ENCODE results near the gene CSTF2. TPM values are rescaled to one million over a fixed set of nuclear protein-coding genes. Genes with fewer than 3 reads are reported as not detected.

Gene CSTF2
- total RNA-seq, 1 donor from 2014 or later, result 7.3 TPM

DNA sequence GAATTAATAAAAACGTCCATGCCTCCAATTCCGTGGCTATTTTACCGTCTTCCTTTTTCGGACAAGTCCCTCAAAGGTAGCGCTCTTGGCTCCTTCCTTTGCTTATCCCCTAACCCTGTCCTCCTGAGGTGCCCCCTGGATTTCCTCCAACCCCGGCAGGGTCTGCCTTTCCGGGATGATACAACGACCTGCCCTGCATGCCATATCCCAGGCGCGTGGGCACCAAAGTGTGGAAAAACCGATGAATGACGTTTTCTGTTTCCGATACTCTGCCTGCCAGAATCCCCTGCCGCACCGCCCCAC is 706 bp upstream of the CSTF2 start:
- H3K36me3 ChIP-seq (ENCODE audit: control insufficient read depth in 3 of 3, insufficient read depth in 3 of 3, low read length in 3 of 3), result peaks cover 8 to 17% (median 9%) of the 10 kb centered on the region in 3 donors
- H3K27me3 ChIP-seq (ENCODE audit: control insufficient read depth in 3 of 3, insufficient read depth in 3 of 3, low read length in 3 of 3), result no peaks in the 10 kb centered on the region
- H3K9me3 ChIP-seq (ENCODE audit: control insufficient read depth in 3 of 3, low read length in 3 of 3), result no peaks in the 10 kb centered on the region
- no peak overlapping the region for H3K27ac ChIP-seq (ENCODE audit: low read depth, low read length)
- H3K4me1 ChIP-seq (ENCODE audit: control insufficient read depth in 3 of 3, insufficient read depth in 3 of 3, low read length in 3 of 3), result peaks cover 0 to 2% (median 0%) of the 10 kb centered on the region in 3 donors
- H3K4me3 ChIP-seq (ENCODE audit: low read length in 3 of 3), result peak overlapping the region; percentile 85 to 96 (median 90)
- peak overlapping the region; percentile 16 to 82 (median 65) for H3K9ac ChIP-seq (ENCODE audit: low read depth in 1 of 3, low read length in 3 of 3)

- Histone ChIP-seq H3K36me3 (ENCODE audit: control insufficient read depth in 3 of 3, insufficient read depth in 3 of 3, low read length in 3 of 3) (peaks cover 17 to 34% (median 26%) of the 10 kb centered on the region in 3 donors), H3K9ac (ENCODE audit: low read depth in 1 of 3, low read length in 3 of 3) (no peak overlapping the region), H3K4me3 (ENCODE audit: low read length in 3 of 3) (no peak overlapping the region), H3K27ac (ENCODE audit: low read depth, low read length) (no peak overlapping the region), H3K9me3 (ENCODE audit: control insufficient read depth in 3 of 3, low read length in 3 of 3) (no peaks in the 10 kb centered on the region), H3K27me3 (ENCODE audit: control insufficient read depth in 3 of 3, insufficient read depth in 3 of 3, low read length in 3 of 3) (no peaks in the 10 kb centered on the region), H3K4me1 (ENCODE audit: control insufficient read depth in 3 of 3, insufficient read depth in 3 of 3, low read length in 3 of 3) (no peaks in the 10 kb centered on the region)
Observed at GRCh38 chrX:100829730-100830129, 9.5 kb downstream of the CSTF2 start.

DNA sequence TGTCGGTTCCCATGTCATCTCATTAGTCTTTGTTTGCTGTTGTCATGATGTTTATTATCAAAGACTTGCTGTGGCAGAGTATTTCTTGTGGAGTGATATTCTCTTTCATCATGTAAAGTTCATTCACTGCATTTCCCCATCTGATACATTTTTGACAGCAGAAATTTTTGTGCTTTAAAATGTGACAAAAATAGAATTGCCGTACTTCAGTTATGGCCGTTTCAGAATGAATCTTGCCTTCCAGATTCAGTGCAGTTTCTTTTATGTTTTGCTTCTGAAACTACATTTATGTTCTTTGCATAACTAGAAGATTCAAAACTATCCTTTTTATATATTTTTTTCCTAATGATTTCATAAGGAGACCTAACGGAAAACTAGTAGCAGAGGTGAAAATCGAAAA is 10.0 kb downstream of the CSTF2 start:
- no peak overlapping the region for H3K4me3 ChIP-seq (ENCODE audit: low read length in 3 of 3)
- H3K27ac ChIP-seq (ENCODE audit: low read depth, low read length), result no peak overlapping the region
- no peaks in the 10 kb centered on the region for H3K9me3 ChIP-seq (ENCODE audit: control insufficient read depth in 3 of 3, low read length in 3 of 3)
- H3K4me1 ChIP-seq (ENCODE audit: control insufficient read depth in 3 of 3, insufficient read depth in 3 of 3, low read length in 3 of 3), result no peaks in the 10 kb centered on the region
- H3K36me3 ChIP-seq (ENCODE audit: control insufficient read depth in 3 of 3, insufficient read depth in 3 of 3, low read length in 3 of 3), result peaks cover 17 to 34% (median 26%) of the 10 kb centered on the region in 3 donors
- no peak overlapping the region for H3K9ac ChIP-seq (ENCODE audit: low read depth in 1 of 3, low read length in 3 of 3)
- H3K27me3 ChIP-seq (ENCODE audit: control insufficient read depth in 3 of 3, insufficient read depth in 3 of 3, low read length in 3 of 3), result no peaks in the 10 kb centered on the region

DNA sequence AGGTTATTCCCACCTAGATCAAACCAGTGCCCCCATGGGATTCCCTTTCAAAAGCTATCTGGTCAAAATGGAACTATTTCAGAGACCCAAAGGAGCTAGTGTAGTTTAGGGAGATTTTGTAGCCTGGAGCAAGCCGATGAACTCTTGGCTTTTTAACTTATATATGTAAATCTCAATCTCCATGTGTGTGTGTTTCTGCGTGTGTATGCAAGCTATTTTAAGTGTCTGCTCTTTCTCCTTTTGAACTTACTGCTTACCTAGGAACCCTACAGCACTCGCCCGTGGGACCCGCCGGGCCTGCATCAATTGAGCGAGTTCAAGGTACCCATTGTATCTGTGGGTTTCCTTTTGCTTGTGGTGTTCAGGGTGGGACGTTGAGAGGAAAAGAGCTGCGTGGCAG is 10.4 kb downstream of the CSTF2 start:
- Histone ChIP-seq H3K9me3 (ENCODE audit: control insufficient read depth in 3 of 3, low read length in 3 of 3) (no peaks in the 10 kb centered on the region), H3K27me3 (ENCODE audit: control insufficient read depth in 3 of 3, insufficient read depth in 3 of 3, low read length in 3 of 3) (no peaks in the 10 kb centered on the region), H3K4me3 (ENCODE audit: low read length in 3 of 3) (no peak overlapping the region), H3K4me1 (ENCODE audit: control insufficient read depth in 3 of 3, insufficient read depth in 3 of 3, low read length in 3 of 3) (no peaks in the 10 kb centered on the region), H3K9ac (ENCODE audit: low read depth in 1 of 3, low read length in 3 of 3) (no peak overlapping the region), H3K36me3 (ENCODE audit: control insufficient read depth in 3 of 3, insufficient read depth in 3 of 3, low read length in 3 of 3) (peaks cover 17 to 34% (median 26%) of the 10 kb centered on the region in 3 donors), H3K27ac (ENCODE audit: low read depth, low read length) (no peak overlapping the region)

- H3K4me3 ChIP-seq (ENCODE audit: low read length in 3 of 3), result no peak overlapping the region
- no peak overlapping the region for H3K9ac ChIP-seq (ENCODE audit: low read depth in 1 of 3, low read length in 3 of 3)
- peaks cover 17 to 33% (median 26%) of the 10 kb centered on the region in 3 donors for H3K36me3 ChIP-seq (ENCODE audit: control insufficient read depth in 3 of 3, insufficient read depth in 3 of 3, low read length in 3 of 3)
- H3K27me3 ChIP-seq (ENCODE audit: control insufficient read depth in 3 of 3, insufficient read depth in 3 of 3, low read length in 3 of 3), result no peaks in the 10 kb centered on the region
- H3K27ac ChIP-seq (ENCODE audit: low read depth, low read length), result no peak overlapping the region
- no peaks in the 10 kb centered on the region for H3K9me3 ChIP-seq (ENCODE audit: control insufficient read depth in 3 of 3, low read length in 3 of 3)
- no peaks in the 10 kb centered on the region for H3K4me1 ChIP-seq (ENCODE audit: control insufficient read depth in 3 of 3, insufficient read depth in 3 of 3, low read length in 3 of 3)
Observed at GRCh38 chrX:100831219-100831946, 11.2 kb downstream of the CSTF2 start.

- Histone ChIP-seq H3K27ac (ENCODE audit: low read depth, low read length) (no peak overlapping the region), H3K36me3 (ENCODE audit: control insufficient read depth in 3 of 3, insufficient read depth in 3 of 3, low read length in 3 of 3) (no peaks in the 10 kb centered on the region), H3K9me3 (ENCODE audit: control insufficient read depth in 3 of 3, low read length in 3 of 3) (no peaks in the 10 kb centered on the region), H3K9ac (ENCODE audit: low read depth in 1 of 3, low read length in 3 of 3) (no peak overlapping the region), H3K27me3 (ENCODE audit: control insufficient read depth in 3 of 3, insufficient read depth in 3 of 3, low read length in 3 of 3) (no peaks in the 10 kb centered on the region), H3K4me3 (ENCODE audit: low read length in 3 of 3) (no peak overlapping the region), H3K4me1 (ENCODE audit: control insufficient read depth in 3 of 3, insufficient read depth in 3 of 3, low read length in 3 of 3) (no peaks in the 10 kb centered on the region)
Observed at GRCh38 chrX:100850317-100850716, 30.1 kb downstream of the CSTF2 start.

- Histone ChIP-seq H3K27me3 (ENCODE audit: control insufficient read depth in 3 of 3, insufficient read depth in 3 of 3, low read length in 3 of 3) (no peaks in the 10 kb centered on the region), H3K9me3 (ENCODE audit: control insufficient read depth in 3 of 3, low read length in 3 of 3) (no peaks in the 10 kb centered on the region), H3K27ac (ENCODE audit: low read depth, low read length) (no peak overlapping the region), H3K9ac (ENCODE audit: low read depth in 1 of 3, low read length in 3 of 3) (no peak overlapping the region), H3K4me3 (ENCODE audit: low read length in 3 of 3) (no peak overlapping the region), H3K36me3 (ENCODE audit: control insufficient read depth in 3 of 3, insufficient read depth in 3 of 3, low read length in 3 of 3) (no peaks in the 10 kb centered on the region), H3K4me1 (ENCODE audit: control insufficient read depth in 3 of 3, insufficient read depth in 3 of 3, low read length in 3 of 3) (no peaks in the 10 kb centered on the region)
Observed at GRCh38 chrX:100852810-100853209, 32.6 kb downstream of the CSTF2 start.

GRCh38 chrX:100863326-100863864 is 43.2 kb downstream of the CSTF2 start:
- no peak overlapping the region for H3K4me3 ChIP-seq (ENCODE audit: low read length in 3 of 3)
- H3K9ac ChIP-seq (ENCODE audit: low read depth in 1 of 3, low read length in 3 of 3), result no peak overlapping the region
- peaks cover 0 to 2% (median 0%) of the 10 kb centered on the region in 3 donors for H3K27me3 ChIP-seq (ENCODE audit: control insufficient read depth in 3 of 3, insufficient read depth in 3 of 3, low read length in 3 of 3)
- no peaks in the 10 kb centered on the region for H3K9me3 ChIP-seq (ENCODE audit: control insufficient read depth in 3 of 3, low read length in 3 of 3)
- no peak overlapping the region for H3K27ac ChIP-seq (ENCODE audit: low read depth, low read length)
- no peaks in the 10 kb centered on the region for H3K4me1 ChIP-seq (ENCODE audit: control insufficient read depth in 3 of 3, insufficient read depth in 3 of 3, low read length in 3 of 3)
- H3K36me3 ChIP-seq (ENCODE audit: control insufficient read depth in 3 of 3, insufficient read depth in 3 of 3, low read length in 3 of 3), result no peaks in the 10 kb centered on the region

- Histone ChIP-seq H3K27me3 (ENCODE audit: control insufficient read depth in 3 of 3, insufficient read depth in 3 of 3, low read length in 3 of 3) (peaks cover 0 to 2% (median 0%) of the 10 kb centered on the region in 3 donors), H3K4me3 (ENCODE audit: low read length in 3 of 3) (no peak overlapping the region), H3K27ac (ENCODE audit: low read depth, low read length) (no peak overlapping the region), H3K4me1 (ENCODE audit: control insufficient read depth in 3 of 3, insufficient read depth in 3 of 3, low read length in 3 of 3) (no peaks in the 10 kb centered on the region), H3K9me3 (ENCODE audit: control insufficient read depth in 3 of 3, low read length in 3 of 3) (no peaks in the 10 kb centered on the region), H3K9ac (ENCODE audit: low read depth in 1 of 3, low read length in 3 of 3) (no peak overlapping the region), H3K36me3 (ENCODE audit: control insufficient read depth in 3 of 3, insufficient read depth in 3 of 3, low read length in 3 of 3) (no peaks in the 10 kb centered on the region)
Observed at GRCh38 chrX:100864657-100865391, 44.6 kb downstream of the CSTF2 start.

- H3K27me3 ChIP-seq (ENCODE audit: control insufficient read depth in 3 of 3, insufficient read depth in 3 of 3, low read length in 3 of 3), result no peaks in the 10 kb centered on the region
- no peaks in the 10 kb centered on the region for H3K9me3 ChIP-seq (ENCODE audit: control insufficient read depth in 3 of 3, low read length in 3 of 3)
- no peaks in the 10 kb centered on the region for H3K4me1 ChIP-seq (ENCODE audit: control insufficient read depth in 3 of 3, insufficient read depth in 3 of 3, low read length in 3 of 3)
- no peak overlapping the region for H3K4me3 ChIP-seq (ENCODE audit: low read length in 3 of 3)
- no peaks in the 10 kb centered on the region for H3K36me3 ChIP-seq (ENCODE audit: control insufficient read depth in 3 of 3, insufficient read depth in 3 of 3, low read length in 3 of 3)
- H3K9ac ChIP-seq (ENCODE audit: low read depth in 1 of 3, low read length in 3 of 3), result no peak overlapping the region
- no peak overlapping the region for H3K27ac ChIP-seq (ENCODE audit: low read depth, low read length)
Observed at GRCh38 chrX:100868273-100868672, 48.1 kb downstream of the CSTF2 start.
